PC-9 (cell line): ENCODE measurements around the gene DPP7. TPM values are rescaled to one million over a fixed set of nuclear protein-coding genes. Genes with fewer than 3 reads are reported as not detected.

Experiments used
- BruUV-seq: library from RNA; stranded (reverse); fragments of 400-500 nt; replicated peaks from 2 replicates; lab custom pipeline; 2021; lab: Mats Ljungman, UMichigan
- CTCF ChIA-PET: fragments of 300-600 bp; sonication (Branson Sonifier 250); formaldehyde crosslinking; loops from one replicate; lab custom pipeline; 2022; ENCODE audit warnings: antibody characterized with exemption; lab: Charles Lee
- POLR2A ChIA-PET: fragments of 300-600 bp; sonication (Branson Sonifier 250); formaldehyde crosslinking; loops from one replicate; lab custom pipeline; 2022; ENCODE audit warnings: antibody characterized with exemption; ENCODE audit not compliant: unreplicated experiment; lab: Charles Lee
- DNase-seq, 2 experiments: peaks; one replicate each; pipeline versions ENCODE4 v3.0.0 to v3.0.0-alpha.2; 2015 to 2022; ENCODE audit warnings: mixed read lengths in 1 of 2
- H2AFZ ChIP-seq: fragments of 200-600 bp; sonication (generic); 2 replicates; pipeline ENCODE4 v1.8.1; 2017; ENCODE audit warnings: antibody characterized with exemption
- H3F3A ChIP-seq: fragments of 200-600 bp; sonication (generic); 2 replicates; pipeline ENCODE4 v1.8.1; 2017; ENCODE audit warnings: antibody characterized with exemption, mild to moderate bottlenecking, low read depth; ENCODE audit not compliant: insufficient read depth
- H3K27ac ChIP-seq: fragments of 200-600 bp; sonication (generic); 2 replicates; pipeline ENCODE4 v1.6.1; 2016; ENCODE audit warnings: mixed run types
- H3K27me3 ChIP-seq: fragments of 200-600 bp; sonication (generic); 2 replicates; pipeline ENCODE4 v1.6.1; 2016; ENCODE audit warnings: low read depth, mixed run types; ENCODE audit not compliant: insufficient read depth
- H3K36me3 ChIP-seq: fragments of 200-600 bp; sonication (generic); 2 replicates; pipeline ENCODE4 v1.6.1; 2016; ENCODE audit warnings: low read depth, mixed run types
- H3K4me1 ChIP-seq: fragments of 200-600 bp; sonication (generic); replicated peaks from 2 replicates; pipeline ENCODE4 v1.6.1; 2016; ENCODE audit warnings: mixed run types; ENCODE audit not compliant: insufficient read depth
- H3K4me2 ChIP-seq: fragments of 200-600 bp; sonication (generic); 2 replicates; pipeline ENCODE4 v1.6.1; 2017; ENCODE audit warnings: mixed run types
- H3K4me3 ChIP-seq: fragments of 200-600 bp; sonication (generic); 2 replicates; pipeline ENCODE4 v1.6.1; 2016; ENCODE audit warnings: mixed run types
- H3K79me2 ChIP-seq: fragments of 200-600 bp; sonication (generic); 2 replicates; pipeline ENCODE4 v1.6.1; 2017; ENCODE audit warnings: low read depth, mixed run types
- H3K9me2 ChIP-seq: fragments of 200-600 bp; sonication (generic); 2 replicates; pipeline ENCODE4 v1.8.1; 2017; ENCODE audit warnings: mild to moderate bottlenecking; ENCODE audit not compliant: insufficient read depth
- H3K9me3 ChIP-seq: fragments of 200-600 bp; sonication (generic); 2 replicates; pipeline ENCODE4 v1.8.1; 2016; ENCODE audit warnings: low read depth; ENCODE audit not compliant: insufficient read depth
- H4K20me1 ChIP-seq: fragments of 200-600 bp; sonication (generic); 2 replicates; pipeline ENCODE4 v1.8.1; 2017; ENCODE audit not compliant: insufficient read depth
- EZH2 ChIP-seq: fragments of 200-600 bp; sonication (generic); IDR thresholded peaks from 2 replicates; pipeline ENCODE4 v1.8.0; 2017; ENCODE audit warnings: antibody characterized with exemption, low read depth
- intact Hi-C: fragments of 100-400 bp; cut with micrococcal nuclease; formaldehyde crosslinking; loops from one replicate; pipeline ENCODE4 v1.10.0; 2022; ENCODE audit not compliant: unreplicated experiment
- total RNA-seq: library from RNA; stranded (reverse); gene quantifications from 2 replicates; pipeline ENCODE4 v1.2.3, GENCODE V29; 2021
- TF ChIP-seq, protein P1 (sequence below): fragments of 200-600 bp; sonication (generic); conservative IDR thresholded peaks from 2 replicates; pipeline ENCODE4 v1.6.1; 2017; ENCODE audit warnings: mixed run types, antibody characterized with exemption, mild to moderate bottlenecking, moderate library complexity

The DPP7 gene
- total RNA-seq, 1 experiment from 2014 or later: 104 TPM

DNA sequence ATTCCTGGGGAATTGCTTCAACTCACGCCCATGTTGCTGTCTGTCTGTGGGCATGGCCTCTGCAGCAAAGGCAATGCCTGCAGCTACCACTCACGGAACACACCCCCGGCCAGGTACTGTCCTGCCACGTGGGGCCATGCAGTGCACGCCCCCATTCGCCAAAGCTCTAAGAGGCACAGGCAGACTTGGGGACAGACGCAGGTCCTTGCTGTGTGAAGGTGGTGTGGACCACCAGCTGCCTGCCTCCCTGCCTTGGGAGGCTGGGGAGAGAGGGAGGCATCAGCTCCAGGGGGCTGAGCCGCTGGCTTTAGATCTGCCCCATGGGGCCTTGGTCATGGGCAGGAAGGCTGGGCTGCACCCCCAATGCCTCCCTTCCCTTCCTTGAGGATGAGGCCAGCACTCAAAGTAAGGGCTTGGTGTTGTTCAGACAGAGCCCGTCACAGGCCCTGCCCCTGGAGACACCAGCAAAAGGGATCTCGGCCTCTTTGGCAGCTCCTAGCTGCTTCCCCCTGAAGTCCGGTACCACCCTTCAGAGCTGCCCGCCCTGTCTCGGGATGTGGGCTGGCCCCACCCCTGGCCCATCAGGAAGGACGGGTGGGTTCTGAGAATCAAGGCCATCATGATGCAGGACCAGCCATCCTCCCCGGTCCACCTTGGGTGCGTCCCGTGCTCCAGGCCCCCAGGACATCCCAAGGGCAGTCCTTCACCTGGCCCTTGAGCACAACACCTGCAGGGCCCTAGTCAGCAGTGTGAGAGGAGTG lies 26.7 kb upstream of the DPP7 start:
- H3K9me2 ChIP-seq: no peaks in the 10 kb centered on the region
- H3K9me3 ChIP-seq: no peaks in the 10 kb centered on the region
- no peaks in the 10 kb centered on the region for H4K20me1 ChIP-seq
- H3K79me2 ChIP-seq: no peaks in the 10 kb centered on the region
- H3F3A ChIP-seq: no peaks in the 10 kb centered on the region
- H3K4me2 ChIP-seq: no peak overlapping the region
- DNase-seq: no peak
- no peaks in the 10 kb centered on the region for H3K4me1 ChIP-seq
- peaks cover 26% of the 10 kb centered on the region; the same call in 1 of the 2 replicates for H3K27me3 ChIP-seq
- no peak overlapping the region for H3K27ac ChIP-seq
- no TSS peak for BruUV-seq
- ChIA-PET POLR2A (no interaction called here), CTCF (no interaction called here)
- TF ChIP-seq EZH2: no peak
- TF ChIP-seq, protein P1, sequence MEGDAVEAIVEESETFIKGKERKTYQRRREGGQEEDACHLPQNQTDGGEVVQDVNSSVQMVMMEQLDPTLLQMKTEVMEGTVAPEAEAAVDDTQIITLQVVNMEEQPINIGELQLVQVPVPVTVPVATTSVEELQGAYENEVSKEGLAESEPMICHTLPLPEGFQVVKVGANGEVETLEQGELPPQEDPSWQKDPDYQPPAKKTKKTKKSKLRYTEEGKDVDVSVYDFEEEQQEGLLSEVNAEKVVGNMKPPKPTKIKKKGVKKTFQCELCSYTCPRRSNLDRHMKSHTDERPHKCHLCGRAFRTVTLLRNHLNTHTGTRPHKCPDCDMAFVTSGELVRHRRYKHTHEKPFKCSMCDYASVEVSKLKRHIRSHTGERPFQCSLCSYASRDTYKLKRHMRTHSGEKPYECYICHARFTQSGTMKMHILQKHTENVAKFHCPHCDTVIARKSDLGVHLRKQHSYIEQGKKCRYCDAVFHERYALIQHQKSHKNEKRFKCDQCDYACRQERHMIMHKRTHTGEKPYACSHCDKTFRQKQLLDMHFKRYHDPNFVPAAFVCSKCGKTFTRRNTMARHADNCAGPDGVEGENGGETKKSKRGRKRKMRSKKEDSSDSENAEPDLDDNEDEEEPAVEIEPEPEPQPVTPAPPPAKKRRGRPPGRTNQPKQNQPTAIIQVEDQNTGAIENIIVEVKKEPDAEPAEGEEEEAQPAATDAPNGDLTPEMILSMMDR: no peak
- H3K4me3 ChIP-seq: no peak overlapping the region
- H3K36me3 ChIP-seq: no peaks in the 10 kb centered on the region
- no peak overlapping the region for H2AFZ ChIP-seq
- intact Hi-C loops: no loop called here

DNA sequence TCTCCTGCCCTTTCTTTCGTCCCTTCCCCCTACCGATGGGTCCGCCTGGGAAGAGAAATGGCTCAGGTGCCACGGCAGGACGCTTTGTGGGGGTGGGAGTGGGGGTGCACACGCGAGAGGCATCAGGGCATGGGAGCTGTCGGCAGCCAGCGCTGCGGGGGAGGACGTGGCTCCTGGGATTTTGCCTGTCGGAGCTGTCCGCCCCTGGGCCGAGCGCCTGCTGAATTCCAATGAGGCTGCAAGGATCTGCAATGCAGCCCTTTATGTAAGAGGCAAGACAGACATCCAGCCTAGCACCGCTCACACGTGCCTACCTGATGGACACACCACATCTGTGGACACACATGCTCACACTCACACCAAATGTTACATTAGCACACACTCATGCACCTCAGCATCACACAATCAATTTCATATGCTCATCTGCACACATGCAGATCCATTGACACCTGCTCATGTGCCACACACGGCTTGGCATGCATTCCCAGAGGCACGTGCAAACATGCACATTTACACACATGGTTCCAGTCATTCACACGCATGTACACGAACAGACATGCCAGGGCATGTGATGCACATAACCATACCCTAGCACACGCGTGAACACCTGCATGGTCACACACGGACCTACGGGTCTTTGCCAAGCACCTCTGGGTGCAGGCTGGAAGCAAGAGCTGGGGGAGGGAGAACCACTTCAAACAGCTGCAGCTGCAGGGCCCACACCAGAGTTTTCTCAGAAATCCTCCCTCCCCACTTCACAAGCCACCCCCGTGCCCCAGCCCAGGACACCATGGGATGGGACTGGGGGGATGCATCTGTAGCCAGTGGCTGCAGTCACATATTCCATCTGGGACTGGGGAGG lies 25.8 kb upstream of the DPP7 start:
- ChIA-PET POLR2A (no interaction called here), CTCF (interaction anchor here (0.6 kb wide), 1 partner anchor 10 kb away, joined by 3 read pairs; no protein-coding TSS in a partner anchor)
- H4K20me1 ChIP-seq: no peaks in the 10 kb centered on the region
- no peaks in the 10 kb centered on the region for H3K9me2 ChIP-seq
- H3K4me3 ChIP-seq: no peak overlapping the region
- H3K4me2 ChIP-seq: no peak overlapping the region
- H3K79me2 ChIP-seq: no peaks in the 10 kb centered on the region
- intact Hi-C loops: no loop called here
- BruUV-seq: no TSS peak
- H3F3A ChIP-seq: no peaks in the 10 kb centered on the region
- no peak for DNase-seq
- no peaks in the 10 kb centered on the region for H3K4me1 ChIP-seq
- no peak overlapping the region for H3K27ac ChIP-seq
- TF ChIP-seq, protein P1: no peak
- TF ChIP-seq EZH2: no peak
- no peaks in the 10 kb centered on the region for H3K36me3 ChIP-seq
- H3K9me3 ChIP-seq: no peaks in the 10 kb centered on the region
- no peak overlapping the region for H2AFZ ChIP-seq
- peaks cover 26% of the 10 kb centered on the region; the same call in 1 of the 2 replicates for H3K27me3 ChIP-seq

DNA sequence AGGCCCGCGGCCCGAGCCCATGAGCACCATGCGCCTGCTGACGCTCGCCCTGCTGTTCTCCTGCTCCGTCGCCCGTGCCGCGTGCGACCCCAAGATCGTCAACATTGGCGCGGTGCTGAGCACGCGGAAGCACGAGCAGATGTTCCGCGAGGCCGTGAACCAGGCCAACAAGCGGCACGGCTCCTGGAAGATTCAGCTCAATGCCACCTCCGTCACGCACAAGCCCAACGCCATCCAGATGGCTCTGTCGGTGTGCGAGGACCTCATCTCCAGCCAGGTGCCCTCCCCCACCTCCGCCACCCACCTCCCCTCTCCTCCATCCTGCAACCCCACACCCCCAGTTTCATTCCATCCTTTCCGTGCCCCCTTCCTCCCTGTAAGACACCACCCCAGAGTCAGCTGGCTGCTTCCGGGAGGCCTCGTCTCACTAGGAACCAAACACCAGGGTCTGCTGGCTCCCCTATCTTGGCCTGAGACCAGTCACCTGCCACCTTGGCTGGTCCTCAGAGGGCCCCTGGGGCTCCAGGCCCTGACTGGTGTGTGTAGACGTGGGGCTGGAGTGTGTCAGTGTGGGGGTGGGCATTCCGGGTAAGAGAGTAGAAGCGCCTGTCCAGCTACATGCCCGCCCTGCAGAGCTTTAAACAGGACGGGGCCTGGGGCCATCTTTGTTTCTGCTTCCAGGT lies 25.1 kb upstream of the DPP7 start:
- H3K36me3 ChIP-seq: no peaks in the 10 kb centered on the region
- H3K79me2 ChIP-seq: no peaks in the 10 kb centered on the region
- no peak for DNase-seq
- peaks cover 3% of the 10 kb centered on the region; the same call in 1 of the 2 replicates for H3F3A ChIP-seq
- H3K9me2 ChIP-seq: no peaks in the 10 kb centered on the region
- intact Hi-C loops: no loop called here
- CTCF ChIA-PET: interaction anchor here (0.6 kb wide), 1 partner anchor 11 kb away, joined by 3 read pairs; no protein-coding TSS in a partner anchor
- H3K9me3 ChIP-seq: no peaks in the 10 kb centered on the region
- no peak overlapping the region for H3K4me2 ChIP-seq
- H4K20me1 ChIP-seq: no peaks in the 10 kb centered on the region
- POLR2A ChIA-PET: no interaction called here
- H3K4me1 ChIP-seq: no peaks in the 10 kb centered on the region
- no peak overlapping the region for H2AFZ ChIP-seq
- BruUV-seq: no TSS peak
- H3K4me3 ChIP-seq: no peak overlapping the region
- TF ChIP-seq EZH2: no peak
- TF ChIP-seq, protein P1: no peak
- no peak overlapping the region for H3K27ac ChIP-seq
- H3K27me3 ChIP-seq: peaks cover 26% of the 10 kb centered on the region; the same call in 1 of the 2 replicates
